Uterus (tissue), 2 donors: Measurements from ENCODE around the gene CFHR3.
"Not testable (repeated sequence)": the region's sequence is repeated elsewhere in the genome, so short reads cannot be mapped to it uniquely, and the experiment has no call there.

ENCODE experiments used
- CTCF ChIP-seq, 4 experiments: fragments of 200-600 bp in 2 of 4; fragments of 450-650 bp in 2 of 4; sonication (generic) in 2 of 4; IDR thresholded peaks; one replicate each; pipeline ENCODE4 v1.5.1; 2016 to 2019; ENCODE audit warnings: antibody characterized with exemption in 4 of 4, mild to moderate bottlenecking in 2 of 4, moderate library complexity in 1 of 4
- POLR2A ChIP-seq, 2 donors: fragments of 450-650 bp; IDR thresholded peaks; one replicate each; pipeline ENCODE4 v1.6.1; 2016; ENCODE audit warnings: antibody characterized with exemption in 2 of 2, mild to moderate bottlenecking in 1 of 2, moderate library complexity in 1 of 2

- TF ChIP-seq POLR2A, CTCF (IDR thresholded peaks at IDR 0.05): not testable (repeated sequence)
These were observed 9.5 kb upstream of the CFHR3 start for GRCh38 chr1:196765019-196765740.
